HUDEP-2 (cell line): ENCODE results near the gene PPTC7.
"Not testable (repeated sequence)": the region's sequence is repeated elsewhere in the genome, so short reads cannot be mapped to it uniquely, and the experiment has no call there.

Experiments
- DNase-seq, 76 experiments: peaks; one replicate each; lab custom pipeline; 2025; ENCODE audit not compliant: unreplicated experiment in 76 of 76; lab: John Stamatoyannopoulos, UW

PPTC7 gene

GRCh38 chr12:110587102-110587501 is 4.0 kb upstream of the PPTC7 start:
- not testable (repeated sequence) for DNase-seq

GRCh38 chr12:110585231-110585799 is 2.2 kb upstream of the PPTC7 start:
- DNase-seq: no peak

DNA sequence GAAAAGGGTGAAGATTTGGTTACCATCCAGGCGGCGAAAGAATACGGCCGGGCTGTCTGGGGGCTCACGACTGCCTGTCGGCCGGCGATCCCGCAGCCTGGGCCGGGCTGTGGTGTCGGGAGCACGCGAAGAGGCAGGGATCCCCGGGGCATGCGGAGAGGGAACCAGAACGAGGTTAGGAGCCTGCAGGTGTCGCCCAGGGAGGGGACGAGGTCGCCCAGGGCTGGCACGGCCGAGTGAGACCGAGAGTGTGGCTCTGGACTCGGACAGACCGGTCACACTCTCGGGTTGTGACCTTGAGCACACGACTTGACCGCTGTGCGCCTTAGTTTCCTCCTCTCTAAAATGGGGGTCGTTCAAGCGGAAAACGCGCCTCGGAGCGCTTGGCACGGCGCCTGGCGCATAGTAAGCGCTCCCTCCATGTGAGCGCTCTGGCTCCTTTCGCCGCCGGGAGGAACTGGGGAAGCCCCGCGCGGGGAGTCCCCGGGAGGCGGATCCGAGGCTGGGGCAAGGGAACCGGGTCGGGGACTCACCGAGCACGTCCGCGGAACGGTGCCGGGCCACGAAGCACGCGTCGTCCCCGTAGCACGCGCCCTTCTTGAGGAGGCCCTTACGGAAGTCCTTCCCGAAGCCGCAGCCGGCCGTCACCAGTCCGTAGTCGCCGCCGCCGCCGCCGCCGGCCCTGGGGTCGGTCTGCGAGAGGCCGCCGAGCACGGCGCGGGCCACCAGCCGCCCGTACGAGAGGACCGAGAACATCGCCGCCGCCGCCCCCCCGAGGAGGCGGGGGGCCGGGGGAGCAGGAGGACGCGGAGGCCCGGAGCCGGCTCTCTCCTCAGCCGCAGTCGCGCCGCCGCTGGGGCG is 612 bp downstream of the PPTC7 start:
- peak in 30 of 76 experiments; percentile 10 to 76 (median 38) for DNase-seq

GRCh38 chr12:110581931-110582275 is 1.2 kb downstream of the PPTC7 start:
- DNase-seq: no peak

GRCh38 chr12:110579535-110580253 is 3.4 kb downstream of the PPTC7 start:
- no peak for DNase-seq

DNA sequence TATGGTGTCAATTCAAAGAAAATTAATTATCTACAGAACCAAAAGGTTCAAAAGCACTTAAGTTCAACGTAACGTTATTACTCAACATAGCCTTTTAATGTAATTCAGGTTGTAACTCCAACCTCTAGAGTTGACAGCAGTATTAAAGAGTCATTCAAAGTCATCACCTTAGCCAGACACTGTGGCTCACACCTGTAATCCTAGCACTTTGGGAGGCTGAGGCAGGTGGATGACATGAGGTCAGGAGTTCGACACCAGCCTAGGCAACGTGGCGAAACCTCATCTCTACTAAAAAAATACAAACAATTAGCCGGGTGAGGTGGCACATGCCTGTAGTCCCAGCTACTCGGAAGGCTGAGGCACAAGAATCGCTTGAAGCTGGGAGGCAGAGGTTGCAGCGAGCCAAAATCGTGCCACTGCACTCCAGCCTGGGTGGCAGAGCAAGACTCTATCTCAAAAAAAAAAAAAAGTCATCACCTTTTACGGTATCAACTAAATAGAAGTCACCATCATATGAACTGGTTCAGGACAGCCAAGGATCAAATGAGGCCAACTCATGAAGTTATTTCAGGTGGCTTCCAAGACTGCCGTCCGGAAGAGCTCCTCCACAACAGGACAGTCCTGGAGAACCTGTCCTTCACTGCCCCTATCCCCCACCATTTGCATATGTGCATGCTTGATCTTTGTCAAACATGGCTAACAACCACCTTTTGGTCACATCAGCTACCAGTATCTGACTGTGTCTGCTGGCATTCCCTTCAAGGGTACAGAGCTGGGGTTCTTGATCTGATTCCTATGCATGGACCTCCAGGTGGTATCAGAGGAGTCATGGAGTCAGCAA is 4.2 kb downstream of the PPTC7 start:
- DNase-seq: no peak

- peak in 34 of 76 experiments; percentile 8 to 80 (median 38) for DNase-seq
Measured at GRCh38 chr12:110577864-110578693, 5.0 kb downstream of the PPTC7 start.

GRCh38 chr12:110576504-110576903 is 6.6 kb downstream of the PPTC7 start:
- DNase-seq: no peak

DNA sequence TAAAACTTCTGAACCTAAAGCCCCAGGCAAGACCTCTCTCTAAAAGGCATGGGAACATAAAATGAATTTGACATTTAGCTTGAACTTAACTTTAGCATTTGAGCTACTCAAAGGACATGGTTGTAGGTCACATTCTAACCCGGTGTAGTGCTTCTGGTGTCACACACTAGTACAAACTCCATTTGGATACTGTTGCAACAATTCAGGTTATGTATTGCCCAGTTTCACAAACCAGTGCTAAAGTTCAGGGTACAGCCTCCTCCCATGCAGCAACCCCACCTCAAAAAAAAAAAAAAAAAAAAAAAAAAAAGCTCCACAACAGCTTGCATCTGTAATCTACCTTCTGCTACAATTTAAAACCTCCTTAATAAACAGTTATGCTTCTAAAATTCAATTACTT is 7.8 kb downstream of the PPTC7 start:
- DNase-seq: no peak

DNA sequence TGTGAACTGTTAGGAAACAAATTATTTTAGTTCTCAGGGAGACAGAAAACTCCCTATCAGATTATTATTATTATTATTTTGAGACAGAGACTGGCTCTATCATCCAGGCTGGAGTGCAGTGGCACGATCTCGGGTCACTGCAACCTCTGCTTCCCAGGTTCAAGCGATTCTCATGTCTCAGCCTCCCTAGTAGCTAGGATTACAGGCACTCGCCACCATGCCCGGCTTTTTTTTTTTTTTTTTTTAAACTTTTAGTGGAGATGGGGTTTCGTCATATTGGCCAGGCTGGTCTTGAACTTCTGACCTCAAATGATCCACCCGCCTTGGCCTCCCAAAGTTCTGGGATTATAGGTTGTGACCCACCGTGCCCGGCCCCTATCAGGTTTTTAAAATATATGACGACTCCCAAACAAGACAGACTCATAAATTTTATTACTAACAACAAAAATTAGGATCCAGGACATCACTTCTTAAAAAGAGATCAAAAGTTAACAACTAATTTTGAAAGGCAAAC is 8.3 kb downstream of the PPTC7 start:
- DNase-seq: not testable (repeated sequence)

DNA sequence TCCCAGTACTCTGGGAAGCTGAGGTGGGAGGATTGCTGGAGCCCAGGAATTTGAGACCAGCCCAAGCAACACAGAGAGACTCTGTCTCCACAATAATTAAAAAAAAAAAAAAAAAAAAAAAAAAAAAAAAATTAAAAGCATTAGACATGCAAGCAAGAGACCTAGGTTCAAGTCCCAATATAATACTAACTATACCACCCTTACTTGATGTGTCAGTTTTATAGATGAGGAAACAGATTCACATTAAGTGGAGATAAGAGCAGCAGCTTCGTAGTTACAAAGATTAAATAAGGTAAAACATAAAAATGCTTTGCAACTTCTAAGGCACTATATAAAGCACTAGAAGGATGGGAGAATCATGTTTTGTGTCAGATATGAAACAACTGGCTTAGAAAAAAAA is 9.1 kb downstream of the PPTC7 start:
- DNase-seq: no peak

- DNase-seq: not testable (repeated sequence)
Measured at GRCh38 chr12:110570798-110571197, 12.3 kb downstream of the PPTC7 start.

DNA sequence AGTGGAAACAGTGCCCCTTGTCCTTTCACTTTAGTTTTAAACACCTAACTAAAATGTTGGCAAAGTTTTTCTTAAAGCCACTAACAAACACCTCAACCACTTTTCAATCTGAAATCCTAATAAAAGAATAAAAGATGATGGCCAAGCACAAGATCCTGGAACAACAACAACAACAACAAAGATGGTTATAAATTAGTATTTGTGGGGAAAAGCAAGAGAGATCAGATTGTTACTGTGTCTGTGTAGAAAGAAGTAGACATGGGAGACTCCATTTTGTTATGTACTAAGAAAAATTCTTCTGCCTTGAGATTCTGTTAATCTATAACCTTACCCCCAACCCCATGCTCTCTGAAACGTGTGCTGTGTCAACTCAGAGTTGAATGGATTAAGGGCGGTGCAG is 13.3 kb downstream of the PPTC7 start:
- DNase-seq: not testable (repeated sequence)

DNA sequence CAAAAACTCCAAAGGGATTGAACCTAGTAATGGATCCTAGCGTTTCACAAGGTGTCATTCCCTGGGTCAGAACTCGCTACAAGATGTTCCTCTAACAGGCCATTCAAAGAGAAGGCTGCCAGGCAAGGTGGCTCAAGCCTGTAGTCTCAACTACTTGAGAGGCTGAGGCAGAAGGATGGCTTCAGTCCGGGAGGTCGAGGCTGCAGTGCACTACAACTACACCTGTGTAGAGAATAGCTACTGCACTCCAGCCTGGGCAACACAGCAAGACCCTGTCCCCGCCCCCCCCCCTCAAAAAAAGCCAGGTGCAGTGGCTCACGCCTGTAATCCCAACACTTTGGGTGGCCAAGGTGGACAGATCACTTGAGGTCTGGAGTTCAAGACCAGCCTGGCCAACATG is 14.4 kb downstream of the PPTC7 start:
- no peak for DNase-seq

- no peak for DNase-seq
Measured at GRCh38 chr12:110566993-110567392, 16.1 kb downstream of the PPTC7 start.

- peak in 6 of 76 experiments; percentile 4 to 29 (median 12) for DNase-seq
Measured at GRCh38 chr12:110565894-110566871, 16.9 kb downstream of the PPTC7 start.

DNA sequence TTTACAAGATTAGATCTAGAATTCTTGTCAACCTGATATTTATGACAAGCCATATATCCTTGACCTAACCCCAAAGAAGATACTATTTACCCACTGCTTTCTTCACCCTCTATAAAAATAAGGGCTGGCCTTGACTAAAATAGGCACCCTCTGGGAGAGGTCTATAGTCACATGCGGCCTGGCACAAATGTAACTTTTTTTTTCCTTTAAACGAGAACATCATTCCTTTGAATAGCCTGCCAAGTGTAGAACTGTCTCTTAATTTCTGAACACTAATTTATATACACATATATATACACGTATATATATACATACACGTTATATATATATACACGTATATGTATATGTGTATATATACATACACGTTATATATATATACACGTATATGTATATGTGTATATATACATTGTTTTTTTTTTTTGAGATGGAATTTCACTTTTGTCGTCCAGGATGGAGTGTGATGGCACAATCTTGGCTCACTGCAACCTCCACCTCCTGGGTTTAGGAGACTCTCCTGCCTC is 18.6 kb downstream of the PPTC7 start:
- DNase-seq: no peak
